Uterus (tissue), 2 donors: ENCODE measurements around the gene TAF1B.

Experiments used
- POLR2A ChIP-seq, 2 donors: fragments of 450-650 bp; IDR thresholded peaks; one replicate each; pipeline ENCODE4 v1.6.1; 2016; ENCODE audit warnings: antibody characterized with exemption in 2 of 2, mild to moderate bottlenecking in 1 of 2, moderate library complexity in 1 of 2
- TF ChIP-seq, protein P1 (sequence below), 4 experiments: fragments of 200-600 bp in 2 of 4; fragments of 450-650 bp in 2 of 4; sonication (generic) in 2 of 4; IDR thresholded peaks; one replicate each; pipeline ENCODE4 v1.5.1; 2016 to 2019; ENCODE audit warnings: antibody characterized with exemption in 4 of 4, mild to moderate bottlenecking in 2 of 4, moderate library complexity in 1 of 4

DNA sequence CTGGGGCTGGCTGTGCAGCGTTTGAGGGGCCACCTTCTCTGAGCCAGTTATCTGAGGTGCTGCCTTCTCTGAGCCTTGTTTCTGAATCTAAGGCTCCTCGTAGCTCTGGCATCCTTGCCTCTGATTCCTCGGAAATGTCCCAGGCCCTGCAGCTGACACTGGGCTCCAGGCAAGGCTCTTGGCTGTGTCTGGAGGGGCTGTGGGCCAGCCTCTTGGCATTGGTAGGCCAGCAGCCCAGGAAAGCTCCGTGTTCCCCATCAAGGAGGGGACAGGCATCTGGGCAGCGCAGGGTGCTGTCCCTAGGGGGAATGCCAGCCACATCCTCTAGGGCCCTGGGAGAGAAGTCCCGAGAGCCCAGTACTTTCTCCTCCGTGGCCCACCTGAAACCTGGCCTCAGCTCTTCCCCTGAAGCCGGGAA is 40.7 kb upstream of the TAF1B start:
- TF ChIP-seq, protein P1, sequence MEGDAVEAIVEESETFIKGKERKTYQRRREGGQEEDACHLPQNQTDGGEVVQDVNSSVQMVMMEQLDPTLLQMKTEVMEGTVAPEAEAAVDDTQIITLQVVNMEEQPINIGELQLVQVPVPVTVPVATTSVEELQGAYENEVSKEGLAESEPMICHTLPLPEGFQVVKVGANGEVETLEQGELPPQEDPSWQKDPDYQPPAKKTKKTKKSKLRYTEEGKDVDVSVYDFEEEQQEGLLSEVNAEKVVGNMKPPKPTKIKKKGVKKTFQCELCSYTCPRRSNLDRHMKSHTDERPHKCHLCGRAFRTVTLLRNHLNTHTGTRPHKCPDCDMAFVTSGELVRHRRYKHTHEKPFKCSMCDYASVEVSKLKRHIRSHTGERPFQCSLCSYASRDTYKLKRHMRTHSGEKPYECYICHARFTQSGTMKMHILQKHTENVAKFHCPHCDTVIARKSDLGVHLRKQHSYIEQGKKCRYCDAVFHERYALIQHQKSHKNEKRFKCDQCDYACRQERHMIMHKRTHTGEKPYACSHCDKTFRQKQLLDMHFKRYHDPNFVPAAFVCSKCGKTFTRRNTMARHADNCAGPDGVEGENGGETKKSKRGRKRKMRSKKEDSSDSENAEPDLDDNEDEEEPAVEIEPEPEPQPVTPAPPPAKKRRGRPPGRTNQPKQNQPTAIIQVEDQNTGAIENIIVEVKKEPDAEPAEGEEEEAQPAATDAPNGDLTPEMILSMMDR (IDR thresholded peaks at IDR 0.05) = no peak
- TF ChIP-seq POLR2A (IDR thresholded peaks at IDR 0.05) = no peak
